CD14-positive monocyte (primary cell): ENCODE measurements around the gene HMOX1. TPM values are rescaled to one million over a fixed set of nuclear protein-coding genes. Genes with fewer than 3 reads are reported as not detected.
A peak's percentile ranks its signal among the peaks of the same experiment; 100 is the strongest.

ENCODE experiments used
- DNase-seq, 3 donors: peaks; one replicate each; pipeline ENCODE4 v3.0.0-alpha.2; 2011 to 2022
- H2AFZ ChIP-seq: 2 replicates; pipeline ENCODE4 v1.6.0; 2012; ENCODE audit warnings: mild to moderate bottlenecking, low read depth, low read length, inconsistent platforms; ENCODE audit not compliant: insufficient read depth, poor library complexity, severe bottlenecking
- H3K27ac ChIP-seq, 2 donors: 1 replicate in 1 of 2; 2 replicates in 1 of 2; pipeline ENCODE4 v1.5.1; 2012 to 2013; ENCODE audit warnings: low read length in 2 of 2, control low read depth in 1 of 2, inconsistent platforms in 1 of 2, low read depth in 1 of 2, mild to moderate bottlenecking in 1 of 2
- H3K27me3 ChIP-seq, 2 donors: one replicate each; pipeline versions ENCODE4 v1.6.0 to v1.6.1; 2011 to 2013; ENCODE audit warnings: low read length in 2 of 2; ENCODE audit not compliant: control insufficient read depth in 2 of 2, insufficient read depth in 2 of 2
- H3K36me3 ChIP-seq, 2 donors: replicated peaks in 1 of 2; 1 replicate in 1 of 2; 2 replicates in 1 of 2; pipeline versions ENCODE4 v1.5.1 to v1.6.1; 2012 to 2013; ENCODE audit warnings: low read length in 2 of 2, control low read depth in 1 of 2, inconsistent platforms in 1 of 2, mild to moderate bottlenecking in 1 of 2; ENCODE audit not compliant: insufficient read depth in 2 of 2, control insufficient read depth in 1 of 2
- H3K4me1 ChIP-seq, 2 donors: 1 replicate in 1 of 2; 2 replicates in 1 of 2; pipeline versions ENCODE4 v1.5.1 to v1.6.1; 2012 to 2013; ENCODE audit warnings: low read length in 2 of 2, control low read depth in 1 of 2, inconsistent platforms in 1 of 2, mild to moderate bottlenecking in 1 of 2, moderate library complexity in 1 of 2; ENCODE audit not compliant: insufficient read depth in 2 of 2, control insufficient read depth in 1 of 2
- H3K4me2 ChIP-seq: replicated peaks from 2 replicates; pipeline ENCODE3; 2012; ENCODE audit warnings: low read length, moderate library complexity, mild to moderate bottlenecking; ENCODE audit not compliant: poor library complexity, severe bottlenecking; ENCODE audit errors: extremely low read depth
- H3K4me3 ChIP-seq, 3 experiments: fragments of 200-600 bp in 1 of 3; sonication (generic) in 1 of 3; replicated peaks in 1 of 3; 1 replicate in 2 of 3; 2 replicates in 1 of 3; pipeline ENCODE4 v1.5.1; 2011 to 2013; ENCODE audit warnings: low read length in 3 of 3, mild to moderate bottlenecking in 3 of 3, control low read depth in 2 of 3, low read depth in 2 of 3, inconsistent platforms in 1 of 3, moderate library complexity in 1 of 3
- H3K79me2 ChIP-seq: 2 replicates; pipeline ENCODE4 v1.6.0; 2012; ENCODE audit warnings: mild to moderate bottlenecking, control low read depth, inconsistent platforms, low read length, moderate library complexity; ENCODE audit not compliant: insufficient read depth
- H3K9ac ChIP-seq: 2 replicates; pipeline ENCODE4 v1.6.0; 2017; ENCODE audit warnings: low read length, mild to moderate bottlenecking; ENCODE audit not compliant: insufficient read depth, poor library complexity, severe bottlenecking
- H3K9me3 ChIP-seq, 2 donors: replicated peaks in 1 of 2; 1 replicate in 1 of 2; 2 replicates in 1 of 2; pipeline versions ENCODE4 v1.5.1 to v1.6.1; 2012 to 2013; ENCODE audit warnings: low read length in 2 of 2, control low read depth in 1 of 2; ENCODE audit not compliant: control insufficient read depth in 1 of 2, insufficient read depth in 1 of 2
- H4K20me1 ChIP-seq: 2 replicates; pipeline ENCODE4 v1.6.0; 2012; ENCODE audit warnings: mild to moderate bottlenecking, low read length, control low read depth, moderate library complexity; ENCODE audit not compliant: insufficient read depth
- H3K27ac Mint-ChIP-seq, 7 donors: one replicate each; pipeline ENCODE4 v1.8.0; 2020; ENCODE audit warnings: mild to moderate bottlenecking in 7 of 7, mixed read lengths in 7 of 7, moderate library complexity in 6 of 7, inconsistent platforms in 2 of 7
- H3K27me3 Mint-ChIP-seq, 3 donors: one replicate each; pipeline ENCODE4 v1.8.0; 2021 to 2022; ENCODE audit warnings: low read depth in 3 of 3, mild to moderate bottlenecking in 3 of 3, mixed read lengths in 3 of 3, moderate library complexity in 3 of 3, inconsistent platforms in 1 of 3
- H3K36me3 Mint-ChIP-seq, 2 donors: one replicate each; pipeline ENCODE4 v1.8.0; 2020; ENCODE audit warnings: mixed read lengths in 2 of 2, inconsistent platforms in 1 of 2, mild to moderate bottlenecking in 1 of 2
- H3K4me1 Mint-ChIP-seq: one replicate; pipeline ENCODE4 v1.8.0; 2020; ENCODE audit warnings: mild to moderate bottlenecking, mixed read lengths
- H3K4me3 Mint-ChIP-seq, 2 donors: one replicate each; pipeline ENCODE4 v1.8.0; 2020; ENCODE audit warnings: mild to moderate bottlenecking in 2 of 2, mixed read lengths in 2 of 2, moderate library complexity in 1 of 2
- H3K9me3 Mint-ChIP-seq, 7 donors: one replicate each; pipeline ENCODE4 v1.8.0; 2020 to 2022; ENCODE audit warnings: mixed read lengths in 7 of 7, mild to moderate bottlenecking in 6 of 7, moderate library complexity in 6 of 7, inconsistent platforms in 2 of 7
- CTCF ChIP-seq: fragments of 200-600 bp; IDR thresholded peaks from one replicate; pipeline ENCODE4 v1.8.0; 2022; ENCODE audit warnings: antibody characterized with exemption, mild to moderate bottlenecking
- WGBS: methylation state at CpG from one replicate; pipeline ENCODE4 v1.1.5; 2013; ENCODE audit warnings: missing lambda C conversion rate; ENCODE audit not compliant: insufficient coverage; 5-methylcytosine and 5-hydroxymethylcytosine counted together
- intact Hi-C, 2 donors: fragments of 100-400 bp; cut with micrococcal nuclease; formaldehyde crosslinking; loops; one replicate each; pipeline versions ENCODE4 v1.15.0 to v1.15.1; 2023
- polyA plus RNA-seq, 3 donors: library from polyadenylated mRNA; depleted of rRNA in 1 of 3; unstranded in 2 of 3; stranded (reverse) in 1 of 3; fragments of 300-500 nt in 2 of 3; fragments of >200 nt in 1 of 3; fragmentation: Illumina TruSeq in 2 of 3; gene quantifications; 1 replicate in 2 of 3; 2 replicates in 1 of 3; pipeline ENCODE4 v1.2.3, GENCODE V29; 2012 to 2021

HMOX1 gene
- polyA plus RNA-seq, 3 donors: 180 to 233 (median 193) TPM

- Mint-ChIP-seq H3K27ac (peak overlapping the region in 2 of 7 donors; percentile 51 to 69), H3K27me3 (peaks cover 0 to 5% (median 1%) of the 10 kb centered on the region in 3 donors), H3K4me1 (peaks cover 25% of the 10 kb centered on the region), H3K9me3 (peaks cover 0 to 3% (median 0%) of the 10 kb centered on the region in 7 donors), H3K36me3 (peaks cover 56 to 69% of the 10 kb centered on the region in 2 donors), H3K4me3 (no peak overlapping the region)
- no peaks in the 10 kb centered on the region for H3K9me3 ChIP-seq
- no peak overlapping the region for H3K4me2 ChIP-seq
- no peak overlapping the region for H2AFZ ChIP-seq
- H3K79me2 ChIP-seq: no peaks in the 10 kb centered on the region
- H3K9ac ChIP-seq: no peak overlapping the region
- H3K4me1 ChIP-seq: peaks cover 20 to 27% of the 10 kb centered on the region in 2 donors
- peaks cover 46 to 63% of the 10 kb centered on the region in 2 donors for H3K36me3 ChIP-seq
- DNase-seq: no peak
- intact Hi-C loops: no loop called here
- H4K20me1 ChIP-seq: peaks cover 27% of the 10 kb centered on the region
- peak overlapping the region; percentile 1 to 11 for H3K27ac ChIP-seq
- no peak overlapping the region for H3K4me3 ChIP-seq
- TF ChIP-seq CTCF: no peak
- WGBS: 96% methylated on average over 14 of the region's 16 CpGs
- no peaks in the 10 kb centered on the region for H3K27me3 ChIP-seq
Measured at GRCh38 chr22:35393116-35394010, 12.5 kb downstream of the HMOX1 start.

- peak overlapping the region in 4 of 7 donors; percentile 38 to 69 (median 60) for H3K27ac Mint-ChIP-seq
- H3K27me3 Mint-ChIP-seq: peaks cover 0 to 3% (median 1%) of the 10 kb centered on the region in 3 donors
- H3K9me3 ChIP-seq: no peaks in the 10 kb centered on the region
- intact Hi-C loops: no loop called here
- 100% methylated on average over 2 of the region's 4 CpGs for WGBS
- H3K9me3 Mint-ChIP-seq: peaks cover 0 to 1% (median 0%) of the 10 kb centered on the region in 7 donors
- TF ChIP-seq CTCF: no peak
- peak overlapping the region in 1 of 2 donors; percentile 11 for H3K27ac ChIP-seq
- peaks cover 23% of the 10 kb centered on the region for H4K20me1 ChIP-seq
- peaks cover 52 to 63% of the 10 kb centered on the region in 2 donors for H3K36me3 Mint-ChIP-seq
- no peaks in the 10 kb centered on the region for H3K27me3 ChIP-seq
- no peak overlapping the region for H3K4me2 ChIP-seq
- peaks cover 20 to 33% of the 10 kb centered on the region in 2 donors for H3K4me1 ChIP-seq
- no peak overlapping the region for H3K4me3 ChIP-seq
- no peak overlapping the region for H3K9ac ChIP-seq
- H3K79me2 ChIP-seq: peaks cover under 1% of the 10 kb centered on the region
- no peak for DNase-seq
- peaks cover 22% of the 10 kb centered on the region for H3K4me1 Mint-ChIP-seq
- no peak overlapping the region for H3K4me3 Mint-ChIP-seq
- H3K36me3 ChIP-seq: peaks cover 44 to 57% of the 10 kb centered on the region in 2 donors
- H2AFZ ChIP-seq: no peak overlapping the region
Measured at GRCh38 chr22:35394011-35394312, 13.1 kb downstream of the HMOX1 start.
